WTC11 (cell line): Measurements from ENCODE around the gene CERCAM. TPM values are rescaled to one million over a fixed set of nuclear protein-coding genes. Genes with fewer than 3 reads are reported as not detected.
A peak's percentile ranks its signal among the peaks of the same experiment; 100 is the strongest.

Source experiments
- ATAC-seq: fragments of 200-7000 bp; cut with Tn5 transposase; 2 replicates; pipeline ENCODE4 v1.10.0; 2021; ENCODE audit warnings: mild to moderate bottlenecking, moderate library complexity
- CTCF ChIA-PET: fragments of 300-600 bp; sonication (Branson Sonifier 250); formaldehyde crosslinking; loops from one replicate; lab custom pipeline; 2021; ENCODE audit warnings: antibody characterized with exemption; lab: Charles Lee
- POLR2A ChIA-PET: fragments of 350-600 bp; sonication (Branson Sonifier 250); formaldehyde crosslinking; loops from one replicate; lab custom pipeline; 2021; ENCODE audit warnings: antibody characterized with exemption; lab: Charles Lee
- DNase-seq: peaks from one replicate; pipeline ENCODE4 v3.0.0; 2021; ENCODE audit warnings: low spot score
- H3K27ac Mint-ChIP-seq: 2 replicates; pipeline ENCODE4 v1.8.0; 2021; ENCODE audit warnings: mixed read lengths
- H3K27me3 Mint-ChIP-seq: 2 replicates; pipeline ENCODE4 v1.8.0; 2021; ENCODE audit warnings: low read depth, mild to moderate bottlenecking, moderate library complexity, mixed read lengths
- H3K36me3 Mint-ChIP-seq: 2 replicates; pipeline ENCODE4 v1.8.0; 2021; ENCODE audit warnings: mixed read lengths
- H3K4me1 Mint-ChIP-seq: 2 replicates; pipeline ENCODE4 v1.8.0; 2022; ENCODE audit warnings: mixed read lengths
- H3K4me3 Mint-ChIP-seq: 2 replicates; pipeline ENCODE4 v1.8.0; 2021; ENCODE audit warnings: mild to moderate bottlenecking, moderate library complexity, mixed read lengths
- H3K9me3 Mint-ChIP-seq: 2 replicates; pipeline ENCODE4 v1.8.0; 2021; ENCODE audit warnings: mixed read lengths
- CREB1 ChIP-seq: sonication (generic); formaldehyde crosslinking; IDR thresholded peaks from 2 replicates; pipeline ENCODE4 v1.8.0; 2023; ENCODE audit warnings: mild to moderate bottlenecking, missing genetic modification reagents
- CREM ChIP-seq: sonication (generic); formaldehyde crosslinking; IDR thresholded peaks from 2 replicates; pipeline ENCODE4 v1.8.1; 2022; ENCODE audit warnings: mild to moderate bottlenecking, missing genetic modification reagents, moderate library complexity
- E2F1 ChIP-seq: sonication (generic); formaldehyde crosslinking; IDR thresholded peaks from 2 replicates; pipeline ENCODE4 v1.8.0; 2022; ENCODE audit warnings: mild to moderate bottlenecking, missing genetic modification reagents
- E2F5 ChIP-seq: sonication (generic); formaldehyde crosslinking; IDR thresholded peaks from 2 replicates; pipeline ENCODE4 v1.8.1; 2022; ENCODE audit warnings: mild to moderate bottlenecking, moderate library complexity, missing genetic modification reagents
- ELF4 ChIP-seq: sonication (generic); formaldehyde crosslinking; IDR thresholded peaks from 2 replicates; pipeline ENCODE4 v1.8.1; 2022; ENCODE audit warnings: low read depth, mild to moderate bottlenecking, moderate library complexity, missing genetic modification reagents
- EMX1 ChIP-seq: fragments of 250-450 bp; sonication (Bioruptor Pico); IDR thresholded peaks from 2 replicates; pipeline ENCODE4 v1.8.0; 2021; ENCODE audit warnings: mild to moderate bottlenecking
- ESRRA ChIP-seq: sonication (generic); formaldehyde crosslinking; IDR thresholded peaks from 2 replicates; pipeline ENCODE4 v1.8.1; 2022; ENCODE audit warnings: mild to moderate bottlenecking, missing genetic modification reagents, borderline replicate concordance
- ETV6 ChIP-seq: sonication (generic); formaldehyde crosslinking; IDR thresholded peaks from 2 replicates; pipeline ENCODE4 v1.8.1; 2022; ENCODE audit warnings: mild to moderate bottlenecking, missing genetic modification reagents
- FOXP1 ChIP-seq: sonication (generic); formaldehyde crosslinking; IDR thresholded peaks from 2 replicates; pipeline ENCODE4 v1.8.0; 2022; ENCODE audit warnings: missing genetic modification reagents, mild to moderate bottlenecking, moderate library complexity, borderline replicate concordance
- HMGA2 ChIP-seq: fragments of 250-450 bp; sonication (Bioruptor Pico); IDR thresholded peaks from 2 replicates; pipeline ENCODE4 v1.4.0; 2021; ENCODE audit warnings: mild to moderate bottlenecking, moderate library complexity
- JUN ChIP-seq: sonication (generic); formaldehyde crosslinking; IDR thresholded peaks from 2 replicates; pipeline ENCODE4 v1.8.0; 2023; ENCODE audit warnings: mild to moderate bottlenecking, missing genetic modification reagents
- MXD4 ChIP-seq: fragments of 250-450 bp; sonication (Bioruptor Pico); IDR thresholded peaks from 2 replicates; pipeline ENCODE4 v1.8.0; 2021; ENCODE audit warnings: mild to moderate bottlenecking, moderate library complexity, borderline replicate concordance
- NFATC4 ChIP-seq: fragments of 250-450 bp; sonication (Bioruptor Pico); IDR thresholded peaks from 2 replicates; pipeline ENCODE4 v1.9.0; 2021; ENCODE audit warnings: mild to moderate bottlenecking
- PRRX2 ChIP-seq: fragments of 250-450 bp; sonication (Bioruptor Pico); IDR thresholded peaks from 2 replicates; pipeline ENCODE4 v1.8.0; 2021; ENCODE audit warnings: mild to moderate bottlenecking
- RORB ChIP-seq: fragments of 250-450 bp; sonication (Bioruptor Pico); IDR thresholded peaks from 2 replicates; pipeline ENCODE4 v1.9.0; 2021; ENCODE audit warnings: mild to moderate bottlenecking
- SMAD3 ChIP-seq: sonication (generic); formaldehyde crosslinking; IDR thresholded peaks from 2 replicates; pipeline ENCODE4 v1.8.0; 2022; ENCODE audit warnings: missing genetic modification reagents, mild to moderate bottlenecking, borderline replicate concordance
- SMAD4 ChIP-seq: sonication (generic); formaldehyde crosslinking; IDR thresholded peaks from 2 replicates; pipeline ENCODE4 v1.8.0; 2022; ENCODE audit warnings: mild to moderate bottlenecking, missing genetic modification reagents
- SP1 ChIP-seq: sonication (generic); formaldehyde crosslinking; conservative IDR thresholded peaks from 2 replicates; pipeline ENCODE4 v1.8.1; 2022; ENCODE audit warnings: missing genetic modification reagents
- TEAD1 ChIP-seq: sonication (generic); formaldehyde crosslinking; IDR thresholded peaks from 2 replicates; pipeline ENCODE4 v1.8.0; 2022; ENCODE audit warnings: mild to moderate bottlenecking, missing genetic modification reagents
- TP53 ChIP-seq: sonication (generic); formaldehyde crosslinking; IDR thresholded peaks from 2 replicates; pipeline ENCODE4 v1.8.1; 2023; ENCODE audit warnings: mild to moderate bottlenecking, missing genetic modification reagents
- ZNF121 ChIP-seq: sonication (generic); formaldehyde crosslinking; IDR thresholded peaks from 2 replicates; pipeline ENCODE4 v1.8.0; 2023; ENCODE audit warnings: missing genetic modification reagents
- ZNF317 ChIP-seq: sonication (generic); formaldehyde crosslinking; IDR thresholded peaks from 2 replicates; pipeline ENCODE4 v1.8.1; 2023; ENCODE audit warnings: low read depth, mild to moderate bottlenecking, moderate library complexity, missing genetic modification reagents, borderline replicate concordance
- total RNA-seq: library from RNA; stranded (reverse); gene quantifications from 3 replicates; pipeline ENCODE4 v1.2.3, GENCODE V29; 2021
- TF ChIP-seq, protein P1 (sequence below): sonication (generic); formaldehyde crosslinking; IDR thresholded peaks from 2 replicates; pipeline ENCODE4 v1.8.1; 2023; ENCODE audit warnings: mild to moderate bottlenecking, missing genetic modification reagents, moderate library complexity
- TF ChIP-seq, protein P2 (sequence below): fragments of 200-600 bp; IDR thresholded peaks from 2 replicates; pipeline ENCODE4 v1.8.0; 2022; ENCODE audit warnings: antibody characterized with exemption
- TF ChIP-seq, protein P3 (sequence below): sonication (generic); formaldehyde crosslinking; IDR thresholded peaks from 2 replicates; pipeline ENCODE4 v1.8.0; 2022; ENCODE audit warnings: mild to moderate bottlenecking, missing genetic modification reagents
- TF ChIP-seq, protein P4 (sequence below): fragments of 250-450 bp; sonication (Bioruptor Pico); IDR thresholded peaks from 2 replicates; pipeline ENCODE4 v1.9.0; 2021; ENCODE audit warnings: mild to moderate bottlenecking
- TF ChIP-seq, protein P5 (sequence below): sonication (generic); formaldehyde crosslinking; IDR thresholded peaks from 2 replicates; pipeline ENCODE4 v1.8.1; 2023; ENCODE audit warnings: mild to moderate bottlenecking, moderate library complexity, missing genetic modification reagents

Gene CERCAM
- total RNA-seq, 1 experiment from 2014 or later, result 15.2 TPM

- ATAC-seq (no peak), DNase-seq (no peak)
- TF ChIP-seq TP53 (CRISPR knock-in tag) (no peak), PRRX2 (CRISPR knock-in tag) (no peak), HMGA2 (CRISPR knock-in tag) (no peak), RORB (CRISPR knock-in tag) (no peak), SMAD3 (CRISPR knock-in tag) (no peak), MXD4 (no peak), ELF4 (no peak), E2F5 (no peak), TEAD1 (CRISPR knock-in tag) (no peak), ZNF317 (CRISPR knock-in tag) (no peak), ETV6 (CRISPR knock-in tag) (no peak), CREB1 (CRISPR knock-in tag) (no peak), ZNF121 (CRISPR knock-in tag) (no peak), SMAD4 (CRISPR knock-in tag) (no peak)
- TF ChIP-seq, protein P1, sequence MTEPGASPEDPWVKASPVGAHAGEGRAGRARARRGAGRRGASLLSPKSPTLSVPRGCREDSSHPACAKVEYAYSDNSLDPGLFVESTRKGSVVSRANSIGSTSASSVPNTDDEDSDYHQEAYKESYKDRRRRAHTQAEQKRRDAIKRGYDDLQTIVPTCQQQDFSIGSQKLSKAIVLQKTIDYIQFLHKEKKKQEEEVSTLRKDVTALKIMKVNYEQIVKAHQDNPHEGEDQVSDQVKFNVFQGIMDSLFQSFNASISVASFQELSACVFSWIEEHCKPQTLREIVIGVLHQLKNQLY (CRISPR knock-in tag), result no peak
- TF ChIP-seq, all 79 proteins: peak for 0
- Mint-ChIP-seq H3K9me3 (no peaks in the 10 kb centered on the region), H3K4me1 (peaks cover 9% of the 10 kb centered on the region), H3K27ac (no peak overlapping the region), H3K4me3 (no peak overlapping the region), H3K27me3 (no peaks in the 10 kb centered on the region; the same call in 1 of the 2 replicates), H3K36me3 (no peaks in the 10 kb centered on the region)
- ChIA-PET POLR2A (no interaction called here), CTCF (interaction anchor here (2.8 kb wide), 1 partner anchor 15 kb away, joined by 17 read pairs; the partner anchor contains the start of gene CERCAM)
Observed at GRCh38 chr9:128435611-128436010, 15.0 kb downstream of the CERCAM start.

- peak; percentile 97 for DNase-seq
- POLR2A ChIA-PET, result interaction anchor here (1.0 kb wide), 1 partner anchor 113 kb away, joined by 5 read pairs; the partner anchor contains the start of gene SPTAN1
- Mint-ChIP-seq H3K9me3 (no peaks in the 10 kb centered on the region), H3K4me3 (no peak overlapping the region), H3K27ac (no peak overlapping the region), H3K36me3 (no peaks in the 10 kb centered on the region), H3K4me1 (peaks cover 9% of the 10 kb centered on the region), H3K27me3 (peaks cover 7% of the 10 kb centered on the region; the same call in 1 of the 2 replicates)
- CTCF ChIA-PET, result interaction anchor here (0.5 to 2.7 kb wide), 77 partner anchors 9 to 607 kb away, joined by 3 to 58 read pairs (median 5); partner anchors contain the start of genes BBLN, CERCAM, ENDOG and GLE1
- peak; percentile 98 for ATAC-seq
- TF ChIP-seq ZNF317 (CRISPR knock-in tag) (no peak), EMX1 (CRISPR knock-in tag) (no peak), NFATC4 (CRISPR knock-in tag) (no peak), SP1 (CRISPR knock-in tag) (peak; percentile 26; the same call in 1 of the 2 replicates), CREM (CRISPR knock-in tag) (0 out of 2 replicates have a peak, but pooled peaks have one; percentile 44), ZNF121 (CRISPR knock-in tag) (0 out of 2 replicates have a peak, but pooled peaks have one; percentile 19), E2F1 (CRISPR knock-in tag) (no peak), ETV6 (CRISPR knock-in tag) (peak; percentile 61; the same call in 1 of the 2 replicates), ESRRA (CRISPR knock-in tag) (no peak), FOXP1 (CRISPR knock-in tag) (peak; percentile 63; the same call in 1 of the 2 replicates), JUN (CRISPR knock-in tag) (no peak)
- TF ChIP-seq, protein P2, sequence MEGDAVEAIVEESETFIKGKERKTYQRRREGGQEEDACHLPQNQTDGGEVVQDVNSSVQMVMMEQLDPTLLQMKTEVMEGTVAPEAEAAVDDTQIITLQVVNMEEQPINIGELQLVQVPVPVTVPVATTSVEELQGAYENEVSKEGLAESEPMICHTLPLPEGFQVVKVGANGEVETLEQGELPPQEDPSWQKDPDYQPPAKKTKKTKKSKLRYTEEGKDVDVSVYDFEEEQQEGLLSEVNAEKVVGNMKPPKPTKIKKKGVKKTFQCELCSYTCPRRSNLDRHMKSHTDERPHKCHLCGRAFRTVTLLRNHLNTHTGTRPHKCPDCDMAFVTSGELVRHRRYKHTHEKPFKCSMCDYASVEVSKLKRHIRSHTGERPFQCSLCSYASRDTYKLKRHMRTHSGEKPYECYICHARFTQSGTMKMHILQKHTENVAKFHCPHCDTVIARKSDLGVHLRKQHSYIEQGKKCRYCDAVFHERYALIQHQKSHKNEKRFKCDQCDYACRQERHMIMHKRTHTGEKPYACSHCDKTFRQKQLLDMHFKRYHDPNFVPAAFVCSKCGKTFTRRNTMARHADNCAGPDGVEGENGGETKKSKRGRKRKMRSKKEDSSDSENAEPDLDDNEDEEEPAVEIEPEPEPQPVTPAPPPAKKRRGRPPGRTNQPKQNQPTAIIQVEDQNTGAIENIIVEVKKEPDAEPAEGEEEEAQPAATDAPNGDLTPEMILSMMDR, result peak; percentile 98
- TF ChIP-seq, protein P3, sequence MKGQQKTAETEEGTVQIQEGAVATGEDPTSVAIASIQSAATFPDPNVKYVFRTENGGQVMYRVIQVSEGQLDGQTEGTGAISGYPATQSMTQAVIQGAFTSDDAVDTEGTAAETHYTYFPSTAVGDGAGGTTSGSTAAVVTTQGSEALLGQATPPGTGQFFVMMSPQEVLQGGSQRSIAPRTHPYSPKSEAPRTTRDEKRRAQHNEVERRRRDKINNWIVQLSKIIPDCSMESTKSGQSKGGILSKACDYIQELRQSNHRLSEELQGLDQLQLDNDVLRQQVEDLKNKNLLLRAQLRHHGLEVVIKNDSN, result no peak
- TF ChIP-seq, protein P4, sequence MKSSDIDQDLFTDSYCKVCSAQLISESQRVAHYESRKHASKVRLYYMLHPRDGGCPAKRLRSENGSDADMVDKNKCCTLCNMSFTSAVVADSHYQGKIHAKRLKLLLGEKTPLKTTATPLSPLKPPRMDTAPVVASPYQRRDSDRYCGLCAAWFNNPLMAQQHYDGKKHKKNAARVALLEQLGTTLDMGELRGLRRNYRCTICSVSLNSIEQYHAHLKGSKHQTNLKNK (CRISPR knock-in tag), result no peak
- TF ChIP-seq, protein P5, sequence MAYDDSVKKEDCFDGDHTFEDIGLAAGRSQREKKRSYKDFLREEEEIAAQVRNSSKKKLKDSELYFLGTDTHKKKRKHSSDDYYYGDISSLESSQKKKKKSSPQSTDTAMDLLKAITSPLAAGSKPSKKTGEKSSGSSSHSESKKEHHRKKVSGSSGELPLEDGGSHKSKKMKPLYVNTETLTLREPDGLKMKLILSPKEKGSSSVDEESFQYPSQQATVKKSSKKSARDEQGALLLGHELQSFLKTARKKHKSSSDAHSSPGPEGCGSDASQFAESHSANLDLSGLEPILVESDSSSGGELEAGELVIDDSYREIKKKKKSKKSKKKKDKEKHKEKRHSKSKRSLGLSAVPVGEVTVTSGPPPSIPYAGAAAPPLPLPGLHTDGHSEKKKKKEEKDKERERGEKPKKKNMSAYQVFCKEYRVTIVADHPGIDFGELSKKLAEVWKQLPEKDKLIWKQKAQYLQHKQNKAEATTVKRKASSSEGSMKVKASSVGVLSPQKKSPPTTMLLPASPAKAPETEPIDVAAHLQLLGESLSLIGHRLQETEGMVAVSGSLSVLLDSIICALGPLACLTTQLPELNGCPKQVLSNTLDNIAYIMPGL (CRISPR knock-in tag), result peak; percentile 46; the same call in 1 of the 2 replicates
Observed at GRCh38 chr9:128438343-128439109, 17.9 kb downstream of the CERCAM start.
